AG08395 (cell line): Measurements from ENCODE around the gene CENPP.
"Not testable (repeated sequence)": the region's sequence is repeated elsewhere in the genome, so short reads cannot be mapped to it uniquely, and the experiment has no call there.

ENCODE experiments used
- DNase-seq: peaks from one replicate; pipeline ENCODE4 v3.0.0; 2012; ENCODE audit warnings: mixed read lengths, low spot score

Gene CENPP

DNA sequence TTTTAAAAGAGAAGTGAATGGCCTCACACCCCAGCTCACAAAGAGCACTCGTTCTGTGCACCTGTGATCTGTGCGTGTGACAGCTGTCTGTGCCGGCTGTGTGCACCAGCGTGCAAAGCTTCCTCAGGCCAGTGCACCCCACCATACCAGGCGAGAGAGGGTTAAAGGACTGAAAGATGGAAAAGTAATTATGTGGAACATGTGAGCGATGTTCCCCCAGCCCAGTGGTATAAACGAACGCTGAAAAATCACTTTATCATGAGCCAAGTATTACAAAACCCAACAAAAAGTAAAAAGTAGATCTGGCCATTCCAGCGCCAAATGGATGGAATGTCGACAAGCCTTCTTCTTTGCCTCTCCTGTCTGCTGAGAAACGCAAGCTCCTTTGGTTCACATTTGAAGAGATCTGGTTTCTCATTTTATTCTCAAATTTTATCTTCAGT, 290.5 kb downstream of the CENPP start:
- DNase-seq = no peak

- DNase-seq = peak; percentile 39
Measured at GRCh38 chr9:92616655-92617111, 290.9 kb downstream of the CENPP start.

DNA sequence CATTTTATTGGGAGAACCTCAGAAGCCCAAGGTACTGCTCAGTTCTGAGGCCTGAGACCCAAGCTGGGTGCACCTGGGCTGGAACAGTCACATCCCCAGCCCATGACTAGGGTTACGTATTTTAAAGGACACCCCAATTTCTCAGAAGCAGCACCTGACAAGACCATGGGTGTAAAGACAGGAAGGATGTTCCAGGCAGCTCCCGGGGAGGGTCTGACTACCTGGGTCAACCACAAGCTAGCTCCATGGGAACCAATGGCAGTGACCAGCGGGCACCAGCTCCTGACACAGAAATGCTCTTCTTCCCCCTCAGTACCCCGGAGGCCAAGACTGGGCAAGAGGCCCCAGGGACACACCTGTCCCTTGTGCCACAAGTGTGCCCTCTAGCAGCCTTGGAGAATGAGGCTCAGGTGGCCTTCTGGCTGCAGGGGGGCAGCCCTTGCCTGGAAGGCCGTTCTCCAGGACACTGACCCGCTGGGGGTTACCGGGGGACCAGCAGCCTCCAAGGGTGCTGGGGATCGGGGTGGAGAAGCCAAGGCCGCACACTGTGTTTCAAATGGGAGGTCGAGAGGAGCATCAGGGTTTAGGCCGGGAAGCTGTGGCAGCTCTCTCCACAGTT, 291.6 kb downstream of the CENPP start:
- DNase-seq = no peak

GRCh38 chr9:92617951-92618510, 292.3 kb downstream of the CENPP start:
- no peak for DNase-seq

- no peak for DNase-seq
Measured at GRCh38 chr9:92618633-92619225, 293.0 kb downstream of the CENPP start.

- no peak for DNase-seq
Measured at GRCh38 chr9:92619601-92620300, 294.0 kb downstream of the CENPP start.

- DNase-seq = no peak
Measured at GRCh38 chr9:92620845-92621244, 295.1 kb downstream of the CENPP start.

DNA sequence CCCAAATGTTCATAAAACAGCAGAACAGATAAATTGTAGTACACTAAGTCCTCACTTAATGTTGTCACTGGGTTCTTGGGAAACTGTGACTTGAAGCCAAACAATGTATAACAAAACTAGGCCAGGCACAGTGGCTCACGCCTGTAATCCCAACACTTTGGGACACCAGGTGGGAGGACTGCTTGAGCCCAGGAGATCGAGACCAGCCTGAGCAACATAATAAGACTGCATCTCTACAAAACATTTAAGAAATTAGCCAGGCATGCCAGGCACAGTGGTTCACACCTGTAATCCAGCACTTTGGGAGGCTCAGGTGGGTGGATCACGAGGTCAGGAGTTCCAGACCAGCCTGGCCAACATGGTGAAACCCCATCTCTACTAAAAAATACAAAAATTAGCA, 298.2 kb downstream of the CENPP start:
- not testable (repeated sequence) for DNase-seq

GRCh38 chr9:92626484-92626883, 300.7 kb downstream of the CENPP start:
- no peak for DNase-seq

DNA sequence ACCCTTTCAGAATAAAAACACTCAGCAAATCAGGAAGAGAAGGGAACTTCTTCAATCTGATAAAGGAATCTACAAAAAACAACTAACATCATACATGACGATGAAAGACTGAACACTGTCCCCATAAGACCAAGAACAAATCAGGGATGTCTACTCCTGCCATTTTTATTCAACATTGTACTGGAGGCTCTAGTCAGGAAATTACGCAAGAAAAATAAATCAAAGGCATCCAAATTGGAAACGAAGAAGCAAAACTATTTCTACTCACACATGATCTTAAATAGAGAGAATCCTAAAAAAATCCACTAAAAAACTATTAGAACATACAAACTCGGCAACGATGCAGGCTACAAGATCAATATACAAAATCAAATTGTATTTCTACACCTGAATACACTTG, 301.9 kb downstream of the CENPP start:
- DNase-seq = no peak

- DNase-seq = no peak
Measured at GRCh38 chr9:92631452-92632343, 305.9 kb downstream of the CENPP start.

DNA sequence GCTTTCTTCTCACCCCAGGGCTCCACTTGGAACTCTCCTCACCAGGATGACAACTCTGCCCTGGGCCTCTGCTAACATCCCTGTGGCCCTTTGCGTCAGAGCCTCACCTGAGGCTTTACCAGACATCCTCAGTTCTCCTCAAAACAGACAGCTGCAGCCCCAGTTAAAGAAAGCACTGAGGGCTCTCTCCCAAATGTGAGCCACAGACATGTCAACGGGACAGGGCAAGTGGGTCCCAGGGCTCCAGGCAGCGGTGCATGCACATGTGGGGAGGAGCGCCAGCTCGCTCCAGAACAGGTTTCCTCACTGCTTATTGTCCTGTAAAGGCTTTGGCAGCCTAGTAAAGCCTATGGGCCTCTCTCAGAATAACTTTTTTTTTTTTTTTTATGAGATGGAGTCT, 306.9 kb downstream of the CENPP start:
- no peak for DNase-seq

DNA sequence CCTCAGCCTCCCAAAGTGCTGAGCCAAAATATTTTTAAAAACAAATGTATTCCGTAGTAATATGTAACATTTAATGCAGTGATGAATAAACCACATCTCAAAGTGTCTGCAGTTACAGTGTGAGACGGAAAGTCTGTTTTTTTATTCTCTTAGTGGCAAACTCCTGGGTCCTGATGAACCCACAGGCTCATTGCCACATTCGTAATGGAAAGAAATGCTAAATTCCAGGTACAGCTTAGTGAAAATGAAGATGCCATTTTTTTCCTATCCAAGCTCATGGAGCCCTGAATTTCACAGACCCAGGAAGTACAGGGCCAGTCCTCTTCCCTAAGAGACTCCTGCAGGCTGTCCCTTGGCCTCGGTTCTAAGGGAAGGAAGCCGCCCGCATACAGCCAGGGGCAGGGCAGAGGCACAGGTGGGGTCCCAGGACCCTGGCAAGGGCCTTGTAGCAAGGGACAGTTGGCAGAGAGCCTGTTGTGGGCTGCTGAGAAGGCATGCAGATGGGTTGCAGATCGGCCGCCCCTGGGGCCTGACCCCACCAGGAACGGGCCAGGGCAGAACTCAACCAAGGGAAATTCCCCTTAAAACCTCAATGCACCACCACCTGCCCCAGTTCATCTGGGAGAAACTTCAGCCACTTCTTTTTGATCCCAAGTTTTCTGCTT, 308.0 kb downstream of the CENPP start:
- DNase-seq = no peak

GRCh38 chr9:92634712-92635605, 309.2 kb downstream of the CENPP start:
- DNase-seq = peak; percentile 87

DNA sequence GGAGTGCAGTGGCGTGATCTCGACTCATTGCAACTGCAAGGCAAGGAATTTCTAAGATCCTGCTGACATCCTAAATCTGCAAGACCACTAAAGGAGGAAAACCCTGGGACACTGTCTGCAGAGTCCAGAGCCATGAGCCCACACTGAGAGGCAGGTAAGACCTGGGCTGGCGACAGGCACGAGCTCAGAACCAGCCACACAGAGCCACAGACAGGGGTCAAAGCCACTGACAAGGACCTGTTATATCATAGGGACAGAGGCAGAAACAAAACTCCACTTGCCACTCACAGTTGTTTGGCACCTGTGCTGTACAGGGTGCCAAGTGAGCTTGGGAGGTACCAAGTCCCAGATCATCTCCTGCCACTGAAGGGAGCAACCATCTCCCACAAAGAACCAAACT, 310.0 kb downstream of the CENPP start:
- no peak for DNase-seq

DNA sequence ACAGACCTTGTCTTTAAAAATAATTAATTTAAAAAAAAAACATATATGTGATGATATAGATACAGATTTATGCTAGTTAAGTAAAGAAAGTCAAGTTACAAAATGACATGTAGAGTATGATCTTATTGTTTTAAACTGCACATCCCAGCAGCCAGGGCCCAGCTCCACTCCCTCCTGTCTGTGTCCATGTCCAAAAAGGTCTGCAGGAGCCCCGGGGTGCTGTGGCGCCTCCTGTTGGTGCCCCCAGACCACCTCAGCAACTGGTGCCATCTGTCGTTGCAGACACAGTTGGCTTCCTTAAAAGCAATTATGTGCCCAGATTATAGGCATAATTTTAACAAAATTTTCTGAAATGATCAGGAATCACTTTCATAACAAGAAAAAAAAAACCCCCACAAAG, 310.9 kb downstream of the CENPP start:
- DNase-seq = no peak

GRCh38 chr9:92637326-92637725, 311.6 kb downstream of the CENPP start:
- DNase-seq = no peak

GRCh38 chr9:92637886-92638620, 312.3 kb downstream of the CENPP start:
- DNase-seq = no peak

DNA sequence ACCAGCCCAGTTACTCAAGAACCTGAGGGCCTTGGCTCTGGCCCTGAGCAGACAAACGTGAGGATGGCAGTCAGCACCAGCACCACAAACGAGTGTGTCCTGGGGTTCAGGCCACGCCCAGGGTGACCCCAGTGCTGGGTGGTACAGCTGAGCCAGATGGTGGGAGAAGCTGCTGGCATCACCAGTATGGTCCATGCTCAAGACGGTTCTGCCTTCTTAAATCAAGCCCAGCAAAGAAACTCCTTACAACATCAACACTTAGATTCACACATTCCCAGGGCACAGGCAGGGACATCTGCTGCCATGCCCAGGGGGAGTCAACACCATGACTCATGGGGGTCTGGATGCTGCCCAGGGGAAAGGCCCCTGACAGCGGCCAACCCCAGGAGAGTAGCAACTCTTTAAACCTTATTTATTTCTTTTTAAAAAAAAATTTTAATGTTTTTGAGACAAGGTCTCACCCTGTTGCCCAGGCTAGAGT, 312.9 kb downstream of the CENPP start:
- peak; percentile 26 for DNase-seq

GRCh38 chr9:92639124-92639523, 313.4 kb downstream of the CENPP start:
- no peak for DNase-seq
